ENCODE results near the gene CORO1C. TPM values are rescaled to one million over a fixed set of nuclear protein-coding genes. Genes with fewer than 3 reads are reported as not detected.

The CORO1C gene
- polyA plus RNA-seq, 2 of the 4 experiments (the other 2 are of a cell fraction): 166 to 245 TPM

DNA sequence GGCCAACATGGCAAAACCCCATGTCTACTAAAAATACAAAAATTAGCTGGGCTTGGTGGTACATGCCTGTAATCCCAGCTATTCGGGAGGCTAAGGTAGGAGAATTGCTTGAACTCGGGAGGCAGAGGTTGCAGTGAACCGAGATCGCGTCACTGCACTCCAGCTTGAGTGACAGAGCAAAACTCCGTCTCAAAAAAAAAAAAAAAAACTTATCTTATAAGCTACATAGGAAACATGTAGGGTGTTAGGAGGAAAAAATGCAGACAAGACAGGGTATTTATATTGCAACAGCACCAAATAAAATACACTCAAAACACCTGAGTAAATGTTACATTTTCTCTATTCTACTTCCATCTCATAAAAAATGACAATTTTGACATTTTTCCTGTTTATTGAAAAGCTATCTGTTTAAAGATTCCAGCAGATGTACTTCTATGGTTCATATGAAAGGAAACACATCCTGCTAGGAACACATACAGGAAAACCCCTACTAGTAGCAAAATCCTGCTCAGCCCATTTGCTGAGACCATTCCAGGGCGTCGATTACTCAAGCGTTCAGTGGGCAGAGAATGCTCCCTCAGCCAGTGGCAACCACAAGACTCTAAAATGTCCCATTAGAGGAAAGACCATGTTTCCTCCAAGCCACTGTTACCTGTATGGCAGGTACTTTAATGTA is 19.7 kb downstream of the CORO1C start:
- TF ChIP-seq BHLHE40 (IDR thresholded peaks at IDR 0.05; ENCODE audit: low read depth, low read length): no peak
- no peak for TF ChIP-seq JUNB (IDR thresholded peaks at IDR 0.05)
- no peak for TF ChIP-seq SMC3 (IDR thresholded peaks at IDR 0.05)
- TF ChIP-seq CBX2 (IDR thresholded peaks at IDR 0.05; ENCODE audit: borderline replicate concordance, low read depth): no peak
- no peak for TF ChIP-seq ESRRA (IDR thresholded peaks at IDR 0.05; ENCODE audit: borderline replicate concordance, low read length)
- TF ChIP-seq HDAC2 (IDR thresholded peaks at IDR 0.05): no peak
- no peak for TF ChIP-seq EHF (CRISPR knock-in tag; IDR thresholded peaks at IDR 0.05)
- TF ChIP-seq, protein P1, sequence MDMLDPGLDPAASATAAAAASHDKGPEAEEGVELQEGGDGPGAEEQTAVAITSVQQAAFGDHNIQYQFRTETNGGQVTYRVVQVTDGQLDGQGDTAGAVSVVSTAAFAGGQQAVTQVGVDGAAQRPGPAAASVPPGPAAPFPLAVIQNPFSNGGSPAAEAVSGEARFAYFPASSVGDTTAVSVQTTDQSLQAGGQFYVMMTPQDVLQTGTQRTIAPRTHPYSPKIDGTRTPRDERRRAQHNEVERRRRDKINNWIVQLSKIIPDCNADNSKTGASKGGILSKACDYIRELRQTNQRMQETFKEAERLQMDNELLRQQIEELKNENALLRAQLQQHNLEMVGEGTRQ (IDR thresholded peaks at IDR 0.05): no peak
- TF ChIP-seq PHF8 (IDR thresholded peaks at IDR 0.05; ENCODE audit: borderline replicate concordance, low read depth): no peak
- TF ChIP-seq GATA3 (IDR thresholded peaks at IDR 0.05; ENCODE audit: borderline replicate concordance): no peak
- no peak for TF ChIP-seq MAFK (IDR thresholded peaks at IDR 0.05; ENCODE audit: partially characterized antibody)
- TF ChIP-seq HOXA7 (CRISPR knock-in tag; IDR thresholded peaks at IDR 0.05): no peak
- TF ChIP-seq, protein P2, sequence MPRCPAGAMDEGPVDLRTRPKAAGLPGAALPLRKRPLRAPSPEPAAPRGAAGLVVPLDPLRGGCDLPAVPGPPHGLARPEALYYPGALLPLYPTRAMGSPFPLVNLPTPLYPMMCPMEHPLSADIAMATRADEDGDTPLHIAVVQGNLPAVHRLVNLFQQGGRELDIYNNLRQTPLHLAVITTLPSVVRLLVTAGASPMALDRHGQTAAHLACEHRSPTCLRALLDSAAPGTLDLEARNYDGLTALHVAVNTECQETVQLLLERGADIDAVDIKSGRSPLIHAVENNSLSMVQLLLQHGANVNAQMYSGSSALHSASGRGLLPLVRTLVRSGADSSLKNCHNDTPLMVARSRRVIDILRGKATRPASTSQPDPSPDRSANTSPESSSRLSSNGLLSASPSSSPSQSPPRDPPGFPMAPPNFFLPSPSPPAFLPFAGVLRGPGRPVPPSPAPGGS (IDR thresholded peaks at IDR 0.05): no peak
- TF ChIP-seq CHD4 (IDR thresholded peaks at IDR 0.05; ENCODE audit: borderline replicate concordance): no peak
- TF ChIP-seq EP300 (IDR thresholded peaks at IDR 0.05): no peak
- ChIA-PET POLR2A (no interaction called here), CTCF (interaction anchor here (0.6 to 1.4 kb wide), 4 partner anchors 10 to 64 kb away, joined by 3 read pairs; no protein-coding TSS in a partner anchor)
- WGBS (ENCODE audit: missing lambda C conversion rate): 96% methylated on average over 9 of the region's 9 CpGs
- Histone ChIP-seq H3K4me2 (no peak overlapping the region), H3K27ac (no peak overlapping the region), H3K9me3 (no peaks in the 10 kb centered on the region), H3K4me3 (no peak overlapping the region), H3K4me1 (peaks cover 43% of the 10 kb centered on the region; the same call in 2 of the 3 replicates)
- ATAC-seq (no peak), DNase-seq (ENCODE audit: low read depth in 1 of 2, low spot score in 1 of 2) (no peak), FAIRE-seq (no peak)

DNA sequence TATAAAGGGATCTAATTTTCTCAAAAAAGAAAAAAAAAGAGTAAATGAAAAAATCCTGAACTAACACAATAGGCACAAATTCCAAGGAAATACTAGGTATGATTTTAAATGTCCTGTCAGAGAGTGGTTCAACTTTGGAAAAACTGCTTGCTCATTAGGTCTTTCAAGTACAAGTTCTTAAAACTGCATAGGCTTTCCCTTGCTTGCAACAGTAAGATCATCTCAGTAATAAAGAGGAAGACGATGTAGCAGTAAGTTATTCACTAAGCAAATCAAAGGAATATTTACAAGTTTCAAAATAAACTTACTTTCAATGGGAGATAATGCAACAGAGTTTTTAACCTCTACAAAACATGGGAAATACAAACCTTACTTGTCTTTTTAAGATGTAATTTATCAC is 21.6 kb downstream of the CORO1C start:
- H3K4me3 ChIP-seq: no peak overlapping the region
- CTCF ChIA-PET: interaction anchor here (0.6 to 1.2 kb wide), 4 partner anchors 18 to 94 kb away, joined by 3 to 4 read pairs (median 4); no protein-coding TSS in a partner anchor

More for the DNA sequence above, 21.6 kb downstream of the CORO1C start:
- POLR2A ChIA-PET: no interaction called here
- 45% methylated on average over 1 of the region's 1 CpG for WGBS (ENCODE audit: missing lambda C conversion rate)
- no peak for DNase-seq (ENCODE audit: low read depth in 1 of 2, low spot score in 1 of 2)
- no peaks in the 10 kb centered on the region for H3K9me3 ChIP-seq
- ATAC-seq: no peak
- TF ChIP-seq RNF2 (IDR thresholded peaks at IDR 0.05; ENCODE audit: borderline replicate concordance, low read depth) (no peak), ZFP36 (IDR thresholded peaks at IDR 0.05; ENCODE audit: borderline replicate concordance, partially characterized antibody) (no peak), BHLHE40 (IDR thresholded peaks at IDR 0.05; ENCODE audit: low read depth, low read length) (no peak), ELK1 (IDR thresholded peaks at IDR 0.05; ENCODE audit: low read depth, low read length) (no peak), EP300 (IDR thresholded peaks at IDR 0.05) (no peak), SREBF2 (IDR thresholded peaks at IDR 0.05) (no peak), CHD2 (IDR thresholded peaks at IDR 0.05; ENCODE audit: low read length, partially characterized antibody) (no peak), HOXB13 (CRISPR knock-in tag; IDR thresholded peaks at IDR 0.05; ENCODE audit: low read depth) (no peak), RARB (CRISPR knock-in tag; IDR thresholded peaks at IDR 0.05) (no peak)
- TF ChIP-seq, protein P3, sequence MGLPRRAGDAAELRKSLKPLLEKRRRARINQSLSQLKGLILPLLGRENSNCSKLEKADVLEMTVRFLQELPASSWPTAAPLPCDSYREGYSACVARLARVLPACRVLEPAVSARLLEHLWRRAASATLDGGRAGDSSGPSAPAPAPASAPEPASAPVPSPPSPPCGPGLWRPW (IDR thresholded peaks at IDR 0.05): no peak
- 0 out of 3 replicates have a peak overlapping the region, but pooled peaks have one; percentile 11 for H3K4me2 ChIP-seq
- H3K4me1 ChIP-seq: peaks cover 27% of the 10 kb centered on the region; the same call in 2 of the 3 replicates
- H3K27ac ChIP-seq: no peak overlapping the region
- no peak for FAIRE-seq
